Activated CD4-positive, alpha-beta T cell treated with anti-CD3 and anti-CD28 coated beads for 48 hours (primary cell): ENCODE results near the gene SCYGR1.
"Not testable (repeated sequence)": the region's sequence is repeated elsewhere in the genome, so short reads cannot be mapped to it uniquely, and the experiment has no call there.

Experiments
- DNase-seq: peaks from one replicate; pipeline ENCODE4 v3.0.0-alpha.2; 2020

SCYGR1 gene

DNA sequence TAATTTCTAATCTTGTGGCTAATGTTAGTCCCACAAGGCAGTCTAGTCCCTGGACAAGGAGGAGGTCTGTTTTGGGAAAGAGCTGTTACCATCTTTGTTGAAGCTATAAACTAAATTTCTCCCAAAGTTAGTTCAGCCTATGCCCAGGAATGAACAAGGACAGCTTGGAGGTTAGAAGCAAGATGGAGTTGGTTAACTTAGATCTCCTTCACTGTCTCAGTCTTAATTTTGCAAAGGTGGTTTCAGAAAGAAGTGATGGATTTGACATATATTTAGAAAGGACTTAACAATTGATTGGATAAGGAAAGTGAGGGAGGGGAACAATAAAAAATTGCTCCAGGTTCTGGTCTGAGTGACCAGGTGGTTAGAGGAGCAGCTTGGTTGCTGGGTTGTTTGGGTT lies 14.6 kb upstream of the SCYGR1 start:
- no peak for DNase-seq

DNA sequence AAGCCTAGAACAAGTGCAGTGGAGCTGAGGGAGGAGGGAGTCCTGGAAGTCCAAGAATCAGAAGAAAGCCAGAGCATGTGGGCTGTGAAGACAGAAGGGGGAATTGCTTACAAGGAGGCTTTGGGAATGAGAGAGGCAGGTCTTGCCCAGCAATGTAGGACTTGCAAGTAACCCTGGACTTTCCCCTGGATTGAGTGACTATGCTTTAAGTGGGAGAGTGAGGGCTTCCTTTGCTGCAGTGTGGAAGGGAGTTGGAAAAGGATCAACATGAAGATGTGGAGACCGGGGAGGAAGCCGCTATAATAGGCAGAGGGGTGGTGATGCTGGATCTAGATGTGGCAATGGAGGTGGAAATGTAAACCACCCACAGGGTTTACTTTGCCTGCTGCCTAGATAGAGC lies 13.8 kb upstream of the SCYGR1 start:
- DNase-seq = no peak

DNA sequence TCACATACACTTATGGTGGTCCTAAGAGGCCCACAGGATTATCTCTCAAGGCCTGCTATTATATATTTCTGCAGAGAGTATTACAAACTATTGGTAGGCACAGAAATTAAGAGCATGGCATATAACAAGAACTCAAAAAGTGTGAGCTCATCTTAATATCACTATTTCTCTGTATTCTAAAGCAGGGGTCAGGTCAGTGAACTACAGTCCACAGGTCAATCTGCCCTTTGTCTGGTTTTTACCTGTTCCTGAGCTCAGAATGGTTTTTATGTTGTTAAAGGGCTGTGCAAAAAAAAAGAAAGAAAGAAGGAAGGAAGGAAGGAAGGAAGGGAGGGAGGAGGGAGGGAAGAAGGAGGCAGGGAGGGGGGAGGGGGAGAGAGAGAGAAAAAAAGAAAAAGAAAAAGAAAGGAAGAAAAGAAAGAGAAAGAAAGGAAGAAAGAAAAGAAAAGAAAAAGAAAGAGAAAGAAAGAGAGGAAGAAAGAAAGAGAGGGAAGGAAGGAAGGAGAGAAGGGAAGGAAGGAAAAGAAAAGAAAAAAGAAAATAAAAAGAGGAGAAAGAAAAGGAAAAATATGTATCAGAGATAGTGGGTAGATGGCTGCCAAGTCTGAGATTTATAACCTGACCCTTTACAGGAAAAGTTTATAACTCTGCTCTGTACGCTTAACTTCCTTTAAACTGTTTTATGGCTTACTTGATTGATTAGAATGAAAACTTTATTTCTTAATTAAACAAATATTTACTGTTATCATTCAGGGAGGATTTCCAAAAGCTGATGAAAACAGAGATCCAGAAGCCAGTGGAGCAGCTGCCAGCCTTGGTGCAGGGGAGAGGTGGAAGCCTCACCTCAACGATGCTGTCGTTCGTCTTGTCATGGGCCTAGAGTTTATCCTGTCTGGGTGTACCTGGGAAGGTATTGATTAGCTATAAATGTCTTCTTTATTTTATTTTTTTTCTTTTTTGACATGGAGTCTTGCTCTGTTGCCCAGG lies 11.2 kb upstream of the SCYGR1 start:
- DNase-seq = no peak

DNA sequence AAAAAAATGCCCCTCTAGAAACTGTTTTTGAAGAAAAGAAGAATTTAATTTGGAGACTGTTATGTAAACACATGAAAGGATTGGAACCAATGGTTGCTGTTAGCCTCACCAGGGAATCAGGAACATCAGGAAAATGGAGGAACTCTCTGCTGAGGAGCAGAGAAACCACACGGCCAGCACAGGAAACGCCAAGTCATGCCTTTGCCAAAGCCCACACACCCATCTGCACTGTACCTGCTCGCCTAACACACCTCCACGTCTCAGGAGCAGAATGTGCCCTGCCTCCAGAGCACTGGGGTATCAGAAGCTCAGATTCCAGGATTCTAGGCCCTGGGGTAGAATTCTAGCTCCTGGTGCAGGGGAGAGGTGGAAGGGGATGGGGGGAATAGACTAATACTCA lies 9.8 kb upstream of the SCYGR1 start:
- no peak for DNase-seq

DNA sequence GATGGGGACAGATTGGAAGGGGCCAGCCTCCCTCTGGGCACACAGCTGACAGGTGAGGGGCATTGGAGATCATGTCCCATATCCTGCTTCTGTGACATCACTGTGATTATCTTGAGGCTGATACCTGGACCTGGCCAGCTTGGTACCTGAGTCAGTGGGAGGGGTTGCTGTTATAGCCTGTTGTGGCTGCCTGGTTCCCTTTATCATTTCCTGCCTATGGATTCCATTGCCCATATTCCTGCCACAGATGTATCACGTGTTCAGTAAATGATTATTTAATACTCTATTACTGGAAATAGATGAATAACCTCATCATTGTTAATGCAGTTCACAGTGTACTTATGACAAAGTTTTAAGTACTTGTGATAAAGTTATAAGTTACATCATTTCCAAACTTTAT lies 7.8 kb upstream of the SCYGR1 start:
- no peak for DNase-seq

DNA sequence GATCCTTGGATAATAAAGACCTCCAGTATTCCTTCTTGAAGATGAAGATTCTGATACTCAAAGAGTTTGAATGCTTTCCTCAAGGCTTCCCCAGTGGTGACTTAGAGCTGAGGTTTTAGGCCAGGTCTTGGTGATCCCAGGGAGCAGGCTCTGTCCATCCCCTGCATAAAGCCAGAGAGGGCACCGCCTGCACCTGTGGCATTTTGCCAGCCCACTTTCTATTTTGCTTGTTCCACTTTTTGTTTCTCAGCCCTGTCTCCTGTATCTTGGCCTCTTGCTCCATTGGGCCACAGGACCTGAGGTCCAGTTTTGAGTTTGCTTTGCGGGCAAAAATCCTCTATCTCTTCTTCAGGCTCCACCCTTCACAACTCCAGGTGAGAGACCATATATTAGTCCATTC lies 6.7 kb upstream of the SCYGR1 start:
- no peak for DNase-seq

DNA sequence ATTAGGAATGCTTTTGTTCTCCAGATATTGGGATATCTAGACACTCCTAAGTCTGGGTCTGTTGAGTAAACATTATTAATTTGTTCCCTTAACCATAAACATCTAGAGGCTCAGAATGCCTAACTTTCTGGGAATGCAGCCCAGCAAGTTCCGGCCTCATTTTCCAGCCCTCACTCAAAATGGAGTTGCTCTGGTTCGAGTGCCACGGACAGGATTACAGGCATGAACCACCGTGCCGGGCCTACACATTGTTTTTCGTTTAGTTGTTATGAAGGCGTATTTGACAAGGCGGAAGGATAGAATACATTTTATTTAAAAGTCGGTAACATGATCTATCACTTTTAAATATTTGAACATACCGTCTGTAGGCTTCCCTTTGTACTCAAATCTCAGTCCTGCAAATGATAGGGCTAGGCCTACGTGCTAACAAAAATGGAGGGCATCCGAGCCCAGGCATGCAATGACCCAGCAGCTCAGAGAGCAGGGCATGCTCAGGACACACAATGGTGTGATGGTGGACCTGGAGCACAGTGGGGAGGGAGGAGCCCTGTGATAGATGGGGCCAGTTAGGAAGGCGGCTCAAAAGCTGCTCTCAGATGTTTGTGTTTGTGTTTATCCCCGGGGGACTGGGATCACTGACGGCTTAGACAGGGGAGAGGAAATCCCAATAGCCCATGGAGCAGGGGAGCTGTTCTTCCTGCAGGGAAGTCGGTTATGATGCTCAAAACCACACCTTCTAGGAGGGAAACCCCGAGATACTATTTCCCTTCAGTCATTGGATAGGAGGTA lies 2.9 kb upstream of the SCYGR1 start:
- DNase-seq = no peak

DNA sequence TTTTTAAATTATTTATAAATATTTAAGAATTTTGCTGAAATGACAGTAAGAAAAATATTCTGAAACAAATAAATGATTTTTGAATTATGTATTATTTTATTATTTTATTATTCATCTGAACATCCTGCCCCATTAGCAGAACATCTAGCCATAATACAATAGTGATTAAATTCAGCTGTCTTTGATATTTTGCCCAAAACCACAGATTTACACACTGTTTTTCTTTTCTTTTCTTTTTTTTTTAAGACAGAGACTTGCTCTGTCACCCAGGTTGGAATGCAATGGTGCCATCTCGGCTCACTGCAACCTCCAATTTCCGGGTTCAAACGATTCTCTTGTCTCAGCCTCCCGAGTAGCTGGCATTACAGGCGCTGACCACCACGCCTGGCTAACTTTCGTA lies 1.9 kb upstream of the SCYGR1 start:
- no peak for DNase-seq

DNA sequence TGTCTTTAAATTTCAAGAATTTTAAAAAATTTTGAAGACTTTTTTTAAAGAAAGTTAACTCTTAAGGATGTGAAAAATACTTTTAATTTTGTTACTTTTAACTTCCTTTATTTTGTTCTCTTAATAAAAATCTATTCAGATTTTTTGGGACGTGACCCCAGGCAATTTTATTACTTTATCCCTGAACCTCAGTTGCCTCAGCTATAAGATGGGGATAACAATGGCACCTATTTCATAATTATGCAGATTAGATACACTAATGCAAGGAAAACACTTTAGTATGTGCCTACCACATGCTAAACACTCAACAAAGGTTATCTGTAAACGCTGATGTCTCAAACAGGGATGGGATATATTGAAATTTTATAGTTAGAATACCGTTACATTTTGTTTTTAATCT lies 1.5 kb upstream of the SCYGR1 start:
- no peak for DNase-seq

DNA sequence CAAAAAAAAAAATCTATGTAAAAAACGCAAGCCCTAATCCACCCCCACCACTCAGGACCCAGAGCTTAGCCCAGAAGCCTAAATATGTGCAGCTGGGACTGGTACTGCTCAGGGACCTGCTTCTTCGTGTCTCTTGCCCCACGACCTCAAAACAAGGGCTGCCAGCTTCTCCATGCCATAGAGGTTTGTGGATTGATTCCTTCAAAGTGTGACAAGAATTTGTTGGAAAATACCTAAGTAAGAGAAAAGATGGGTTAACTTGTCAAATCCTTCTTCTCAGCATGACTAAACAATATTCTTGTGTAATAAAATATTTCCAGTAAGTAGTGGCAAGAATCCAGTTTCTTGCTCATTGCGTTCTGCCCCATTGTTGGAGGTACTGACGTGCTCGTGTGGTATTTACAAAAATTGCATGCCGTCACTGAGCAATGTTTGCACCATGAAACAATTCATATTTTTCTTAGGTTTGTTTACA lies 825 bp upstream of the SCYGR1 start:
- DNase-seq = no peak

DNA sequence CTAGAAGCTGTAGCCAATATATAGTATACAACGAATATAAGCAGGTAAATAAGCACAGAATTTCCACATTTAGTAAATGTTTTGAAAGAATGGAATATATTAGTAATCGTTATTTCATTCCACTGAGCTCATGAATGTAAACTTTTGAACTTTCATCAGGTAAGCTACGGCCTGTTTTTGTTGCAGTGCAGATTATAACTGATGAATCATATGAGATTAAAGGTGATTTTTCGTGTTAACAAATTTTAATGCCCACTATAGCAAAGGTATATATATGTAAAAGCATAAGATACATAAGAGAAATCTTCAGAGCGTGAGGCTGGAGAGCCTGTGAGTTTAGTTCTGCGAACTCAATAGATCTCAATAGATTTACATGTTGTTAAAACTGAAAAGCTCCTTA lies 1.1 kb downstream of the SCYGR1 start:
- DNase-seq = no peak

DNA sequence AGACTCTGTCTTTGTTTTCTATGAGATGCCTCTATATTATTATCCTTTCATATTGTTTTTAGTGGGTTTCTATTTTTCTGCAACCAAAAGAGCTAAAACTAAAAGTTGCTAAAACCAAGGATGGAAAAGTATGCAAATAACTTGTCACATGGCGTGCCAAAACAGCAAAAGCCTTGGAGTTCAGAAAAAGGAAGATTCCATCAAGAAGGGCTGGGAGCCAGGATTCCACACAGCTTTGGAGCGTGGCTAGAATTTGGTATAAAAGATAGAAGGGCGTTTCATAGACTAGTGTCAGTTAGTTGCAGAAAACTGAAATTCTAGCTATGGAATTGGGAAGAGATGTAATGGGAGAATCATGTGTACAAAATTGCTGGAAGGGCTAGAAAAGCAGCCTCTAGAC lies 4.1 kb downstream of the SCYGR1 start:
- no peak for DNase-seq

DNA sequence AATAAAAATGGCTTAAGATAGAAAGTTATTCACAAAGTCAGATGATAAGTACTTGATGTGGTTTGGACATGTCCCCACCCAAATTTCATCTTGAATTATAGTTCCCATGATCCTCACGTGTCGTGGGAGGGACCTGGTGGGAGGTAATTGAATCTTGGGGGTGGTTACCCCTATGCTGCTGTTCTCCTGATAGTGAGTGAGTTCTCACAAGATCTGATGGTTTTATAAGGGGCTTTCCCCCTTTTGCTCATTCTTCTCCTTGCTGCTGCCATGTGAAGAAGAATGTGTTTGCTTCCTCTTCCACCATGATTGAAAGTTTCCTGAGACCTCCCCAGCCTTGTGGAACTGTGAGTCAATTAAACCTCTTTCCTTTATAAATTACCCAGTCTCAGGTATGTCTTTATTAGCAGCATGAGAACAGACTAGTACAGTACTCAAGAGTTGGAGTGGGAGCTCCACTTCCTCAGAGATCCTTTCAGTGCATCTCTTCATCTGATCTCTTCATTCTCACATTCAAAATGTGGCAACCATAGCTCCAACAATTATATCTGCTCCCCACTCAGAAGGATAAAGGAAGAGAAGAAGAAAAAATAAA lies 5.4 kb downstream of the SCYGR1 start:
- not testable (repeated sequence) for DNase-seq

DNA sequence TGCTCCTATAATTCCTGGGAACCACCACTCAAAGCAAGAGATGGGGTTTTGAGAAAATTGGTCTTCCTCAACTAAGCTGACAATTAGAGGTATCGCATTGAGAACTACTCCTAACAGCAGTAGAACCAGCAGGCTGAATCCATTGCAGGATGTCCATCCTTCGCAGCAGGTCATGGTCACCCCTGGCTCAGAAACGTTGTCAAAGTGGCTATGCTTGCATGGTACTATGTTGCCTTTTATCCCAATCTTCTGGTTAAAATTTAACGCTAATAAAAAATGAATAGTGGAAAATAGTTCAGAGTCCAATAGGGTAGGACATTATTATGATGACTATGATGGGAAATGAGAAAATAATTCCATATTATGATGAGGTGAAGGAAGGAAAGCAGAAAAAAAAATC lies 8.7 kb downstream of the SCYGR1 start, which contains the start of gene TM4SF20:
TSS of gene TM4SF20 (minus strand) at position 212 of the 400 bp plus-strand sequence. CDS start at position 174, 38 bp downstream.
- no peak for DNase-seq

DNA sequence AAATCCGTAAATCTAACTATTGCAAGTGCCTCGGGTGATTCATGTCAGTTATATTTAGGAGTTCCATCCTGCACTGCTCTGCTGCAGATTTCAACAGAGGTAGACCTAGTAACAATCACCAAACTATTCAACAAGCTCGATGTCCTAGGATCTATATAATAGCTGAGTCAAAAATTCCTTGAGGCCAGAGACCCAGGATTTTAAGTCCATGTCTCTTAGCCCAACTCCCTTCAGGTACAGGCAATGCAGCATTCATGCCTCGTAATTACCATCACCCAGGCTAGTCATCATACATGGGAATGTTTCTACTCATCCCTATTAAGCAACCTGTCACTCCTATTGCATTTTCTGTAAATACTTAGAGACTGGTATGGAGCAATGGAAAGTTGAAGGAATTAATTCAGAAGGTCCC lies 9.4 kb downstream of the SCYGR1 start:
- DNase-seq = no peak

DNA sequence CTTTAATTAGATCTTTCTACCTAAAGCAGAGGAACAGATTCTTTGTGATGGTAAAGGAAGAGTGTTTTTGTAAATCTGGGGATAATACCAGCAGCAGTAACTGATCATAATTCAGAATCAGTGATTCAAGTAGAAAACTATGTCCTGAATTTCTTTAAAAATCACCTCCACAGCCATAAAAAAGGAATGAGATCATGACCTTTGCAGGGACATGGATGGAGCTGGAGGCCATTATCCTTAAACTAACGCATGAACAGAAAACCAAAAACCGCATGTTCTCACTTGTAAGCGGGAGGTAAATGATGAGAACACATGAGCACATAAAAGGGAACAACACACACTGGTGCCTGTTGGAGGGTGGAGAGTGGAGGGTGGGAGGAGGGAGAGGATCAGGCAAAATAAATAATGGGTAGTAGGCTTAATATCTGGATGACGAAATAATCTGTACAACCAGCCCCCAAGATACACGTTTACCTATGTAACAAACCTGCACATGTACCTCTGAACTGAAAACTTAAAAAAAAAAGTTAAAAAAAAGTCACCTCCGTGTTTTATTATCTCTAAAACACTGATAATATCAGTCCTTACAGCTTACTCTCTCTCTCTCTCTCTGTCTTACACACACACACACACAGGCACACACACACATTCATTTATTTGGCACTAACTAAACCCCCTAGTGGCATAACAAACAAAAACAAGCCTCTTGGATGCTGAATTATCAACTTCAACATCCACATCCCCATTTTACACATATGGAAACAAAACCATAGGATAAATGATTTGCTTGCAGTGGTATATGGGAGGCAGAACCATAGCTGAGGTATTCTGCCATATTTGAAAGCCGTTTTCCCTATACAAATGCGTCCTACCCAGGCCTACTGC lies 10.0 kb downstream of the SCYGR1 start:
- DNase-seq = no peak

DNA sequence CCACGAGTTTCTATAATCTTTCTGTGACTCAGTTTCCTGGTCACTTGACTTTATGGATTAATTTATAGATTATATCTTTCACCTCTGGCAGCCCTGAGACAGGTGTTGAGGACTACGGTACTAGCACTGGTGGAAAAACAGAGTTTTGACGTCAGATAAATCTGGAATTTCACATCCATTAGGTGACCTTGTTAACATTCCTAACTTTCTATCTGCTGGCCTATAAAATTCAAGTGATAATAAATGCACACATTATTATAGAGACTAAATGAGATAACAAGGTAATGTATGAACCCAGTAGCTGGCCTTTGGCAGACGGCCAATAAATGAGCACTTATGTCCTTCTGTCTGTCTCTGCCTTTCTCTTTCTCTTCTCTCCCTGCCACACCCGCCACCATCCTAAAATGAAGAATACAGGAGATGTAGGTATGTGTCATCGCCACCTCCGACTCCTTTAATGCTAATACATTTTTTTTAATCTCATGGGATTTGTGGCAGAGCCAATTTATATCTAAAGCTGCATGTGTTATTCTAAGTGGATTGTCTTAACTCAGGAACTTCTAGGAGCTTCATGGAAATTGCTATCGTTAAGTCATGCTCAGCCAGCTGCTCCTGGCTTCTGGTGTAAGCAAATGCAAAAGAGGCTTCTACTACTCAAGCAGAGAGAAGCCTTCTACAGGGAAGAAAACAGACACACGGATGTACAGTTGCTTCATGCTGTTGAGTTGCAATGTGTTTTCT lies 10.9 kb downstream of the SCYGR1 start:
- no peak for DNase-seq

DNA sequence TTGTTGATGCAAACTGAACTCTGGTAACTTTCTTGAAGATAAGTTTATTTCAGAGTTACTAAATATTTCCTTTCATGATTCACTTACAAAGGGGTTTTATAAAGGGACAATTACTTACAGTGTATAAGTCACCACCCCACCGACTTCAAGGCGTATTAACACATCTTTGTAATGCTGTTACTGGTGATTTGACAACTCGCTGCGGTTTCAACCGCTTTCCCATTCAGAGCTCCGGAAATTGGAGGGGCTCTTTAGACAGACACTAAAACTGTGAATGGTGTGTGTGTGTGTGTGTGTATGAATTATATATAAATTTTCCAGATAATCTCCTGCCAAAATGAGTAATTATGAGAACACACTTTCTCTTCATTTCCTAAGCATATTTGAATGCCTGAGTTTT lies 13.6 kb downstream of the SCYGR1 start:
- DNase-seq = peak; percentile 60

DNA sequence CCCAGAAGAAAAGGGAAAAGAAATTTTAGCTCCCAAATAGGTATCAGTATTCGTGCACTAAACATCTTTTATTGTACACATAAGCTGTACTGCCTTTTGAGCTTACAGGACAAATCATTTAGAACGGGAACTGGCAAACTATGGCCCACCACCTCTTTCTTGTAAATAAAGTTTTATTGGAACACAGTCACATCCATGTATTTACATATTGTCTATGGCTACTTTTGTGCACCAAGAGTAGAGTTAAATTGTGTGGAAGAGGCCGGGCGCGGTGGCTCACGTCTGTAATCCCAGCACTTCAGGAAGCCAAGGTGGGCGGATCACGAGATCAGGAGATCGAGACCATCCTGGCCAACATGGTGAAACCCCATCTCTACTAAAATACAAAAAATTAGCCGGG lies 14.4 kb downstream of the SCYGR1 start:
- DNase-seq = no peak

DNA sequence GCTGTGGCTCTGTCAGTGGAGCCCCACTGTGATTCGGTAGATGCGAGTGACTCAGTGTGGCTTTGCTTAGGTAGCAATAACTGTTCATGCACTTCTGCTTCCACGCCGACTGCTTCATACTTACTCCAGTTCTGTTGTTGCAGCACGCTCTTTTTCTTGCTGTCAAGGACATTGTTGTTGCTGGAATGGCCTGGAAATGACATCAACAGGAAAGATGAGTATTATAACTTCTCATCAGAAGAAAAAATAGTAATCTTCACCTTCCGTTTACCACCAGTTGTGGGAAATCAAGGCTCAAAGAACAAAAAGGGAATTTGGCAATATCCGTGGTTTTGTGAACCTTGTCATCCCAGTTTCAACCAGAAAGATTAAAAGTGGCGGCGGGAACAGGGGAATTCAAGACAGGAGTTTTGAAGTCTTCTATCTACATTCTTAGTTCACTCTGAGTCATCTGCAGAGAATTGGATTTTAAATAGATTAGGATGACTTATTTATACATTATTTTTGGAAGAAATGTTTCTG lies 16.9 kb downstream of the SCYGR1 start:
- peak; percentile 38 for DNase-seq

DNA sequence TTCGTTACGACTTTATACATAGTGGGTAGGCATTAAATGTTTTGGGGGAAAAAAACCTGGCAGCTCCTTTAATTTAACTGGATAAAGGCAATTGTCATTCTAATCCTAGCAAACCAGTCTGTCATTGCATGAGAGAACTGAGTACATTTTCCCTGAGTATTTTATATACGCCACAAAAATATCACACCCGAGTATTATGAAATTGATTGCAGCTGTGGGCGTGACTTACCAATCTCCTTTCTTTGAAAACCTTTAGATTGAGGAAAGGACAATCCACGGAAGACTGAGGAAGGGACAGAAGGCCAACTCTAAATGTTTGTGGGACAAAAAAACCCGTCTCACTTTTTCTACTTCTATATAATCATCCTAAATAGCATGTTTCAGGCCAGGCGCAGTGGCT lies 17.7 kb downstream of the SCYGR1 start:
- DNase-seq = no peak
